ENCODE results near the gene TP53BP2.

Gene TP53BP2

GRCh38 chr1:223831755-223832636, 13.8 kb downstream of the TP53BP2 start:
- Histone ChIP-seq H3K4me3 (ENCODE audit: control insufficient read depth in 1 of 7, extremely low read depth in 1 of 7, insufficient read depth in 4 of 7, low read depth in 2 of 7, low read length in 6 of 7) (peak overlapping the region in 1 of 7 experiments; percentile 10), H3K27me3 (replicated peaks in 2 of 5; ENCODE audit: control insufficient read depth in 4 of 5, insufficient read depth in 5 of 5, low read length in 4 of 5) (no peaks in the 10 kb centered on the region), H3K9me3 (ENCODE audit: control extremely low read depth in 1 of 5, control insufficient read depth in 4 of 5, insufficient read depth in 2 of 5, low read depth in 1 of 5, low read length in 4 of 5) (no peaks in the 10 kb centered on the region), H3K36me3 (ENCODE audit: control insufficient read depth in 4 of 4, insufficient read depth in 4 of 4, low read length in 3 of 4) (peaks cover 0 to 4% (median under 1%) of the 10 kb centered on the region in 4 experiments), H3K4me1 (ENCODE audit: control extremely low read depth in 1 of 4, control insufficient read depth in 4 of 4, insufficient read depth in 4 of 4, low read length in 3 of 4) (peaks cover 9 to 54% (median 25%) of the 10 kb centered on the region in 4 experiments), H3K27ac (ENCODE audit: insufficient read depth in 1 of 2, low read depth in 1 of 2, low read length in 2 of 2, poor library complexity in 1 of 2, severe bottlenecking in 2 of 2) (peak overlapping the region; percentile 51 to 84)
- no CpG with 5 or more reads among the region's 3 CpGs for WGBS (ENCODE audit: insufficient coverage)
- POLR2A ChIA-PET: interaction anchor here (0.8 kb wide), 1 partner anchor 13 kb away, joined by 3 read pairs; no protein-coding TSS in a partner anchor
- DNase-seq: peak; percentile 33 to 84 (median 69)
- CTCF ChIA-PET: interaction anchor here (2.2 kb wide), 1 partner anchor 10 kb away, joined by 8 read pairs; no protein-coding TSS in a partner anchor

GRCh38 chr1:223829678-223830077, 16.1 kb downstream of the TP53BP2 start:
- Histone ChIP-seq H3K9me3 (ENCODE audit: control extremely low read depth in 1 of 5, control insufficient read depth in 4 of 5, insufficient read depth in 2 of 5, low read depth in 1 of 5, low read length in 4 of 5) (no peaks in the 10 kb centered on the region), H3K27me3 (replicated peaks in 2 of 5; ENCODE audit: control insufficient read depth in 4 of 5, insufficient read depth in 5 of 5, low read length in 4 of 5) (no peaks in the 10 kb centered on the region), H3K4me3 (ENCODE audit: control insufficient read depth in 1 of 7, extremely low read depth in 1 of 7, insufficient read depth in 4 of 7, low read depth in 2 of 7, low read length in 6 of 7) (no peak overlapping the region), H3K4me1 (ENCODE audit: control extremely low read depth in 1 of 4, control insufficient read depth in 4 of 4, insufficient read depth in 4 of 4, low read length in 3 of 4) (peaks cover 9 to 54% (median 26%) of the 10 kb centered on the region in 4 experiments), H3K27ac (ENCODE audit: insufficient read depth in 1 of 2, low read depth in 1 of 2, low read length in 2 of 2, poor library complexity in 1 of 2, severe bottlenecking in 2 of 2) (no peak overlapping the region), H3K36me3 (ENCODE audit: control insufficient read depth in 4 of 4, insufficient read depth in 4 of 4, low read length in 3 of 4) (peaks cover 0 to 4% (median 0%) of the 10 kb centered on the region in 4 experiments)
- 100% methylated on average over 1 of the region's 1 CpG for WGBS (ENCODE audit: insufficient coverage)
- CTCF ChIA-PET: interaction anchor here (0.7 to 1.7 kb wide), 4 partner anchors 11 to 41 kb away, joined by 3 to 5 read pairs (median 3); partner anchors contain the start of gene TP53BP2
- no peak for DNase-seq
- POLR2A ChIA-PET: interaction anchor here (0.7 kb wide), 2 partner anchors 10 to 575 kb away, joined by 3 to 4 read pairs; no protein-coding TSS in a partner anchor

GRCh38 chr1:223828162-223828848, 17.4 kb downstream of the TP53BP2 start:
- ChIA-PET POLR2A (no interaction called here), CTCF (interaction anchor here (0.7 to 1.3 kb wide), 2 partner anchors 10 to 42 kb away, joined by 3 read pairs; no protein-coding TSS in a partner anchor)
- WGBS (ENCODE audit: insufficient coverage): 100% methylated on average over 1 of the region's 6 CpGs
- H3K27ac ChIP-seq (ENCODE audit: insufficient read depth in 1 of 2, low read depth in 1 of 2, low read length in 2 of 2, poor library complexity in 1 of 2, severe bottlenecking in 2 of 2): no peak overlapping the region
- DNase-seq: no peak
- no peak overlapping the region for H3K4me3 ChIP-seq (ENCODE audit: control insufficient read depth in 1 of 7, extremely low read depth in 1 of 7, insufficient read depth in 4 of 7, low read depth in 2 of 7, low read length in 6 of 7)
- no peaks in the 10 kb centered on the region for H3K27me3 ChIP-seq (replicated peaks in 2 of 5; ENCODE audit: control insufficient read depth in 4 of 5, insufficient read depth in 5 of 5, low read length in 4 of 5)
- H3K9me3 ChIP-seq (ENCODE audit: control extremely low read depth in 1 of 5, control insufficient read depth in 4 of 5, insufficient read depth in 2 of 5, low read depth in 1 of 5, low read length in 4 of 5): no peaks in the 10 kb centered on the region
- peaks cover 9 to 53% (median 26%) of the 10 kb centered on the region in 4 experiments for H3K4me1 ChIP-seq (ENCODE audit: control extremely low read depth in 1 of 4, control insufficient read depth in 4 of 4, insufficient read depth in 4 of 4, low read length in 3 of 4)
- peaks cover 0 to 4% (median 0%) of the 10 kb centered on the region in 4 experiments for H3K36me3 ChIP-seq (ENCODE audit: control insufficient read depth in 4 of 4, insufficient read depth in 4 of 4, low read length in 3 of 4)

GRCh38 chr1:223827193-223827663, 18.5 kb downstream of the TP53BP2 start:
- CTCF ChIA-PET: interaction anchor here (1.5 to 1.7 kb wide), 2 partner anchors 13 to 16 kb away, joined by 4 read pairs; no protein-coding TSS in a partner anchor
- H3K9me3 ChIP-seq (ENCODE audit: control extremely low read depth in 1 of 5, control insufficient read depth in 4 of 5, insufficient read depth in 2 of 5, low read depth in 1 of 5, low read length in 4 of 5): no peaks in the 10 kb centered on the region
- DNase-seq: no peak
- H3K27me3 ChIP-seq (replicated peaks in 2 of 5; ENCODE audit: control insufficient read depth in 4 of 5, insufficient read depth in 5 of 5, low read length in 4 of 5): no peaks in the 10 kb centered on the region
- H3K4me1 ChIP-seq (ENCODE audit: control extremely low read depth in 1 of 4, control insufficient read depth in 4 of 4, insufficient read depth in 4 of 4, low read length in 3 of 4): peaks cover 9 to 46% (median 20%) of the 10 kb centered on the region in 4 experiments
- no peak overlapping the region for H3K27ac ChIP-seq (ENCODE audit: insufficient read depth in 1 of 2, low read depth in 1 of 2, low read length in 2 of 2, poor library complexity in 1 of 2, severe bottlenecking in 2 of 2)
- 98% methylated on average over 3 of the region's 3 CpGs for WGBS (ENCODE audit: insufficient coverage)
- POLR2A ChIA-PET: no interaction called here
- no peak overlapping the region for H3K4me3 ChIP-seq (ENCODE audit: control insufficient read depth in 1 of 7, extremely low read depth in 1 of 7, insufficient read depth in 4 of 7, low read depth in 2 of 7, low read length in 6 of 7)
- H3K36me3 ChIP-seq (ENCODE audit: control insufficient read depth in 4 of 4, insufficient read depth in 4 of 4, low read length in 3 of 4): peaks cover 0 to 4% (median 0%) of the 10 kb centered on the region in 4 experiments

- CTCF ChIA-PET: interaction anchor here (1.2 to 2.6 kb wide), 4 partner anchors 12 to 21 kb away, joined by 4 to 15 read pairs (median 4); no protein-coding TSS in a partner anchor
- Histone ChIP-seq H3K36me3 (ENCODE audit: control insufficient read depth in 4 of 4, insufficient read depth in 4 of 4, low read length in 3 of 4) (peaks cover 0 to 4% (median under 1%) of the 10 kb centered on the region in 4 experiments), H3K27me3 (replicated peaks in 2 of 5; ENCODE audit: control insufficient read depth in 4 of 5, insufficient read depth in 5 of 5, low read length in 4 of 5) (no peaks in the 10 kb centered on the region), H3K4me3 (ENCODE audit: control insufficient read depth in 1 of 7, extremely low read depth in 1 of 7, insufficient read depth in 4 of 7, low read depth in 2 of 7, low read length in 6 of 7) (peak overlapping the region in 2 of 7 experiments; percentile 8 to 25), H3K9me3 (ENCODE audit: control extremely low read depth in 1 of 5, control insufficient read depth in 4 of 5, insufficient read depth in 2 of 5, low read depth in 1 of 5, low read length in 4 of 5) (no peaks in the 10 kb centered on the region), H3K27ac (ENCODE audit: insufficient read depth in 1 of 2, low read depth in 1 of 2, low read length in 2 of 2, poor library complexity in 1 of 2, severe bottlenecking in 2 of 2) (no peak overlapping the region), H3K4me1 (ENCODE audit: control extremely low read depth in 1 of 4, control insufficient read depth in 4 of 4, insufficient read depth in 4 of 4, low read length in 3 of 4) (peaks cover 9 to 39% (median 15%) of the 10 kb centered on the region in 4 experiments)
- WGBS (ENCODE audit: insufficient coverage): 53% methylated on average over 6 of the region's 11 CpGs
- POLR2A ChIA-PET: no interaction called here
- DNase-seq: peak in 2 of 3 donors; percentile 62 to 68
Observed at GRCh38 chr1:223825767-223826748, 19.7 kb downstream of the TP53BP2 start.

GRCh38 chr1:223824712-223825111, 21.0 kb downstream of the TP53BP2 start:
- POLR2A ChIA-PET: interaction anchor here (1.5 kb wide), 1 partner anchor 13 kb away, joined by 4 read pairs; no protein-coding TSS in a partner anchor
- H3K36me3 ChIP-seq (ENCODE audit: control insufficient read depth in 4 of 4, insufficient read depth in 4 of 4, low read length in 3 of 4): peaks cover 3 to 11% (median 6%) of the 10 kb centered on the region in 4 experiments
- WGBS (ENCODE audit: insufficient coverage): 87% methylated on average over 4 of the region's 4 CpGs
- H3K9me3 ChIP-seq (ENCODE audit: control extremely low read depth in 1 of 5, control insufficient read depth in 4 of 5, insufficient read depth in 2 of 5, low read depth in 1 of 5, low read length in 4 of 5): no peaks in the 10 kb centered on the region
- H3K4me1 ChIP-seq (ENCODE audit: control extremely low read depth in 1 of 4, control insufficient read depth in 4 of 4, insufficient read depth in 4 of 4, low read length in 3 of 4): peaks cover 9 to 39% (median 15%) of the 10 kb centered on the region in 4 experiments
- no peak for DNase-seq
- H3K4me3 ChIP-seq (ENCODE audit: control insufficient read depth in 1 of 7, extremely low read depth in 1 of 7, insufficient read depth in 4 of 7, low read depth in 2 of 7, low read length in 6 of 7): no peak overlapping the region
- no peak overlapping the region for H3K27ac ChIP-seq (ENCODE audit: insufficient read depth in 1 of 2, low read depth in 1 of 2, low read length in 2 of 2, poor library complexity in 1 of 2, severe bottlenecking in 2 of 2)
- CTCF ChIA-PET: interaction anchor here (0.8 to 2.6 kb wide), 6 partner anchors 9 to 22 kb away, joined by 4 to 15 read pairs (median 5); no protein-coding TSS in a partner anchor
- H3K27me3 ChIP-seq (replicated peaks in 2 of 5; ENCODE audit: control insufficient read depth in 4 of 5, insufficient read depth in 5 of 5, low read length in 4 of 5): no peaks in the 10 kb centered on the region
